Bladder microvascular endothelial cell (primary cell): ENCODE measurements around the gene TCF7L1. TPM values are rescaled to one million over a fixed set of nuclear protein-coding genes. Genes with fewer than 3 reads are reported as not detected.

Experiments used
- total RNA-seq: library from RNA; depleted of rRNA; stranded (reverse); fragments of >200 nt; gene quantifications from 2 replicates; pipeline ENCODE4 v1.2.3, GENCODE V29; 2014

Gene TCF7L1, protein sequence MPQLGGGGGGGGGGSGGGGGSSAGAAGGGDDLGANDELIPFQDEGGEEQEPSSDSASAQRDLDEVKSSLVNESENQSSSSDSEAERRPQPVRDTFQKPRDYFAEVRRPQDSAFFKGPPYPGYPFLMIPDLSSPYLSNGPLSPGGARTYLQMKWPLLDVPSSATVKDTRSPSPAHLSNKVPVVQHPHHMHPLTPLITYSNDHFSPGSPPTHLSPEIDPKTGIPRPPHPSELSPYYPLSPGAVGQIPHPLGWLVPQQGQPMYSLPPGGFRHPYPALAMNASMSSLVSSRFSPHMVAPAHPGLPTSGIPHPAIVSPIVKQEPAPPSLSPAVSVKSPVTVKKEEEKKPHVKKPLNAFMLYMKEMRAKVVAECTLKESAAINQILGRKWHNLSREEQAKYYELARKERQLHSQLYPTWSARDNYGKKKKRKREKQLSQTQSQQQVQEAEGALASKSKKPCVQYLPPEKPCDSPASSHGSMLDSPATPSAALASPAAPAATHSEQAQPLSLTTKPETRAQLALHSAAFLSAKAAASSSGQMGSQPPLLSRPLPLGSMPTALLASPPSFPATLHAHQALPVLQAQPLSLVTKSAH
- total RNA-seq: 2.9 and 10.3 TPM in 2 replicates

DNA sequence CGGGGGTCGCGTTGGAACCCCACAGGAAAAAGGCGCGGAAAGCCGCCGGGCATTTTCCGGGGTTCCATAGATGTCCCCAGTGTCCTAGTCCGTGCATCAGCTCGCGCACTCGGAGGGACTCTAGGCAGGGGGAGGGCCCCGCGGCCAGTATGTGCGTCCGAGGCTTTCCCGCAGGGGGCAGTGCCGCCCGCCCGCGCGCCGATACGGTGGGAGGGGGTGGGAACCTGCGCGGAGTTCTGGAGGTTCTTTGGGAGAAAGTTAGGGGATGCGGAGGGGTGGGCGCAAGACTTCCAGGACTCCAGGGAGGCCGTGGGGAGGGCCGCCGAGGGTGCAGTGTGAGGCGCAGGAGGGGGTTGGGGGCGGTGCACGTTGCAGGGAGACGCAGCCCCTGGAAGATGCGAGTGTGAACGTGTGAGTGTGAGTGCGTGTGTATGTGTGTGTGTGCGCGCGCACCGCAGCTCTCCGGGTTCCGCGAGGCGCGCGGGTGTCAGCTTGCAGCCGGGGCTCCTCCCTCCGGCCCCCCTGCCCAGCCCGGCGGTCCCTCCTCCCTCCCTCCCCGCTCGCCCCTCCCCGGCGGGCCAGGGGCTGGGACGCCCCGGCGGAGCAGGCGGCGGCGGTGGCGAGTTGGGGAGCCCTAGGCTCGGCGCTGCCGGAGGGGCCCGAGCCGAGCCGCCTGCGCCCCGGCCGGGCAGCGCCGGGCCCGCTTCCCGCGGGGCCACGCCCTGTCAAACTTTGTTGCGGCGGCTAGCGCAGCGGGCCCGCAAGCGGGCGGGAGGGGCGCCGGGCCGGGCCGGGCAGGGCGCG, at the start of gene TCF7L1:
TSS of gene TCF7L1 (plus strand) at position 559 of the 804 bp plus-strand sequence. CDS start 293 bp downstream, outside the sequence.

DNA sequence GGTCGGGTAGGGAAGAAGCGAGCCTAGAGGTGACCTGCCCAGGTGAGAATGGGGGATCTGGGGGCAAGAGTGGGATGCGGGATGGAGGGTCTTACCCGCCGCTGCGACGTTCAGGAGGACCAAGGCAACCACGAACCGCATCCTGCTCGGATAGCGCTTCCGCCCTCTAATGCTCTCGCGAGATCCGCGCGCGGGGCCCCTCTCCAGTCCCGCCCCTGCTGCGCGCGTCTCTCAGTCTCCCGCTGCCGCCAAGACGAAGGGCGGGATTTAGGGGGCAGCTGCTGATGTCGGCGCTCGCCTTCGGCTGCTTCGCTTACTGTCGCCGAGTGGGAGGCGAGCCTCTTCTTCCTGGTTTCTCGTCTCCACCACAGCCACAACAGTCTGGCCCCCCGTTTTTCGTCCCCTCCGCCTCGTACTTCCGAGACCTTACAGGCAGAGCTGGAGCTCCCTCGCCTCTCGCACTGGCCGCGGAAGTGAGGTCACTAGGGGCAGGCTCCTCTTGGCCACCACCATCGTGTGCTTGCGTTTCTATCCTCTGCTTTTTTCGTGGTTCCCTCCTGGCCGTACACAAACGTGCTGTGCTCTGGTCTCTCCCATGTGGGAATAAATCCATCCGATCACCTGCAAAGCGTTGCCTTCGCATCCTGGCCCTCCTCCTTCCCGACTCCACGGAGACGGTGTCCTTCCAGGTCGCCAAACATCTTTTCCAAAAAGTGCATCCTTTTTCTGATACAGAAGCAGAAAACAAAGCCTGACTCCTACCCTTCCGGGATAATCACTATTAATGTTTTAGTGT, 194.8 kb downstream of the TCF7L1 start, which contains the start of gene TGOLN2:
TSS of gene TGOLN2 (minus strand) at position 168 of the 796 bp plus-strand sequence. CDS start at position 141, 27 bp downstream.

GRCh38 chr2:85354286-85355072, 221.3 kb downstream of the TCF7L1 start, which contains the start of the genes ELMOD3 and RETSAT:
TSS of gene ELMOD3 (plus strand) at chr2:85354769. CDS start at chr2:85357199, 2,430 bp downstream.
TSS of gene RETSAT (minus strand) at chr2:85354528. CDS start at chr2:85354507, 21 bp downstream.

Other genes starting within 250 kb of the TCF7L1 start
- 8,789 and 15,678 TPM in 2 replicates for gene TMSB10, start 227.7 kb upstream of the TCF7L1 start, total RNA-seq
- 21.9 and 98.9 TPM in 2 replicates for gene KCMF1, start 162.2 kb upstream of the TCF7L1 start, total RNA-seq
- gene TGOLN2, start 194.6 kb downstream of the TCF7L1 start, total RNA-seq: 60.1 and 127 TPM in 2 replicates
- 51.2 and 74.9 TPM in 2 replicates for gene RETSAT, start 221.1 kb downstream of the TCF7L1 start, total RNA-seq
- 9.7 and 16.4 TPM in 2 replicates for gene ELMOD3, start 221.4 kb downstream of the TCF7L1 start, total RNA-seq